HG02852 (cell line): Measurements from ENCODE around the gene PROSER1.
"Not testable (repeated sequence)": the region's sequence is repeated elsewhere in the genome, so short reads cannot be mapped to it uniquely, and the experiment has no call there.

Source experiments
- ATAC-seq: cut with Tn5 transposase; IDR thresholded peaks from one replicate; pipeline ENCODE4 v1.9.1; 2021; ENCODE audit warnings: mild to moderate bottlenecking, moderate library complexity; ENCODE audit not compliant: unreplicated experiment

PROSER1 gene

GRCh38 chr13:39032150-39032549 lies 5.7 kb downstream of the PROSER1 start:
- no peak for ATAC-seq

- no peak for ATAC-seq
Measured at GRCh38 chr13:39025433-39025839, 12.5 kb downstream of the PROSER1 start.

- no peak for ATAC-seq
Measured at GRCh38 chr13:39023761-39024160, 14.1 kb downstream of the PROSER1 start.

- no peak for ATAC-seq
Measured at GRCh38 chr13:39023316-39023715, 14.6 kb downstream of the PROSER1 start.

- no peak for ATAC-seq
Measured at GRCh38 chr13:39020853-39021462, 16.9 kb downstream of the PROSER1 start.

- peak; percentile 71 for ATAC-seq
Measured at GRCh38 chr13:39016787-39017186, 21.1 kb downstream of the PROSER1 start.

GRCh38 chr13:39016087-39016486 lies 21.8 kb downstream of the PROSER1 start:
- peak; percentile 76 for ATAC-seq

GRCh38 chr13:39013462-39013861 lies 24.4 kb downstream of the PROSER1 start:
- no peak for ATAC-seq

GRCh38 chr13:39012608-39013007 lies 25.3 kb downstream of the PROSER1 start:
- ATAC-seq: no peak

GRCh38 chr13:39006371-39007111 lies 31.3 kb downstream of the PROSER1 start:
- not testable (repeated sequence) for ATAC-seq

GRCh38 chr13:38998739-38999138 lies 39.1 kb downstream of the PROSER1 start:
- ATAC-seq: no peak

GRCh38 chr13:38993381-38993780 lies 44.5 kb downstream of the PROSER1 start:
- ATAC-seq: no peak

GRCh38 chr13:38990693-38991092 lies 47.2 kb downstream of the PROSER1 start, which contains the start of gene STOML3:
Gene STOML3 (minus strand): TSS chr13:38990831. CDS start chr13:38990721, 110 bp downstream.
- ATAC-seq: no peak

GRCh38 chr13:38981096-38981495 lies 56.8 kb downstream of the PROSER1 start:
- no peak for ATAC-seq

- ATAC-seq: no peak
Measured at GRCh38 chr13:38980750-38981078, 57.2 kb downstream of the PROSER1 start.

- no peak for ATAC-seq
Measured at GRCh38 chr13:38979891-38980749, 57.8 kb downstream of the PROSER1 start.

- ATAC-seq: no peak
Measured at GRCh38 chr13:38970380-38971051, 67.4 kb downstream of the PROSER1 start.

GRCh38 chr13:38969187-38969586 lies 68.7 kb downstream of the PROSER1 start:
- ATAC-seq: no peak

- ATAC-seq: no peak
Measured at GRCh38 chr13:38967446-38967845, 70.4 kb downstream of the PROSER1 start.

- no peak for ATAC-seq
Measured at GRCh38 chr13:38965281-38965680, 72.6 kb downstream of the PROSER1 start.

- no peak for ATAC-seq
Measured at GRCh38 chr13:38960175-38960574, 77.7 kb downstream of the PROSER1 start.
